Prostate gland (tissue), 2 donors: ENCODE data around the gene APOLD1. TPM values are rescaled to one million over a fixed set of nuclear protein-coding genes. Genes with fewer than 3 reads are reported as not detected.

Source experiments
- DNase-seq: peaks from one replicate; pipeline ENCODE4 v3.0.0-alpha.2; 2019; ENCODE audit warnings: low spot score
- H3K27ac ChIP-seq, 2 donors: fragments of 200-600 bp; sonication (generic); 2 replicates each; pipeline ENCODE4 v1.5.1; 2017 to 2019
- H3K27me3 ChIP-seq: fragments of 200-600 bp; sonication (generic); replicated peaks from 2 replicates; pipeline ENCODE4 v1.5.1; 2019; ENCODE audit not compliant: insufficient read depth
- H3K36me3 ChIP-seq, 2 donors: fragments of 200-600 bp; sonication (generic); 1 replicate in 1 of 2; 2 replicates in 1 of 2; pipeline versions ENCODE4 v1.5.1 to v1.8.1; 2017 to 2019
- H3K4me1 ChIP-seq: fragments of 200-600 bp; sonication (generic); replicated peaks from 2 replicates; pipeline ENCODE4 v1.5.1; 2019
- H3K4me3 ChIP-seq, 2 donors: fragments of 200-600 bp; sonication (generic); 2 replicates each; pipeline ENCODE4 v1.5.1; 2017 to 2019
- H3K9me3 ChIP-seq: fragments of 200-600 bp; sonication (generic); 2 replicates; pipeline ENCODE4 v1.5.1; 2017
- POLR2A ChIP-seq: fragments of 450-650 bp; IDR thresholded peaks from one replicate; pipeline ENCODE4 v1.6.1; 2016; ENCODE audit warnings: antibody characterized with exemption, mild to moderate bottlenecking
- POLR2AphosphoS5 ChIP-seq: sonication (generic); formaldehyde crosslinking; IDR thresholded peaks from one replicate; pipeline ENCODE4 v1.6.1; 2017; ENCODE audit warnings: antibody characterized with exemption
- WGBS: methylation state at CpG from one replicate; pipeline ENCODE4 v1.1.5; 2018; 5-methylcytosine and 5-hydroxymethylcytosine counted together
- intact Hi-C: fragments of 100-400 bp; cut with DNase I; formaldehyde crosslinking; loops from one replicate; pipeline ENCODE4 v1.14.2; 2022
- total RNA-seq, 2 donors: library from RNA; depleted of rRNA; stranded (reverse); fragments of >200 nt; gene quantifications; one replicate each; pipeline ENCODE4 v1.1.0, GENCODE V29; 2016
- TF ChIP-seq, protein P1 (sequence below), 4 experiments: fragments of 200-600 bp in 2 of 4; fragments of 450-650 bp in 2 of 4; sonication (generic) in 2 of 4; IDR thresholded peaks; 1 replicate in 3 of 4; 2 replicates in 1 of 4; pipeline ENCODE4 v1.5.1; 2016 to 2019; ENCODE audit warnings: antibody characterized with exemption in 4 of 4, mild to moderate bottlenecking in 2 of 4, moderate library complexity in 2 of 4

The APOLD1 gene
- total RNA-seq, 2 donors from 2014 or later: 10.7 to 16.1 TPM

DNA sequence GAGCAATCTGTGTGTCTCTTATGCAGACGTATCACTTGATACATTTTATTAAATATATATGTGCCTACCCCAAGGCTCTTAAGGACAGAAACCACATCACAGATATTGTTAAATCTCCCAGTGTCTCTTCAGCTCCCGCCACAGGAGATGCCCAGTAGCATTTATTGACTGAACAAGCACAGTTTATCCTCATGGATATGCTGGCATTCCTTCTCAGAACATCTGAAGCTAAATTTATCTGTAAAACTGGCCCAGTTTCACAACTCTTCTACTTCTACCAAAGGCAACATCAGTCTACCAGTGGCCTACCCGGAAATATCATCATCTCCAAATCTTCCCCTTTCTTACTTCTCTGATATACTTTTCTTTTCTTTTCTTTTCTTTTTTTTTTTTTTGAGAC lies 10.7 kb downstream of the APOLD1 start:
- no peak for DNase-seq
- H3K27ac ChIP-seq: no peak overlapping the region
- H3K9me3 ChIP-seq: no peaks in the 10 kb centered on the region
- 75% methylated on average over 3 of the region's 3 CpGs for WGBS
- H3K27me3 ChIP-seq: no peaks in the 10 kb centered on the region
- TF ChIP-seq POLR2A (no peak), POLR2AphosphoS5 (no peak)
- TF ChIP-seq, protein P1, sequence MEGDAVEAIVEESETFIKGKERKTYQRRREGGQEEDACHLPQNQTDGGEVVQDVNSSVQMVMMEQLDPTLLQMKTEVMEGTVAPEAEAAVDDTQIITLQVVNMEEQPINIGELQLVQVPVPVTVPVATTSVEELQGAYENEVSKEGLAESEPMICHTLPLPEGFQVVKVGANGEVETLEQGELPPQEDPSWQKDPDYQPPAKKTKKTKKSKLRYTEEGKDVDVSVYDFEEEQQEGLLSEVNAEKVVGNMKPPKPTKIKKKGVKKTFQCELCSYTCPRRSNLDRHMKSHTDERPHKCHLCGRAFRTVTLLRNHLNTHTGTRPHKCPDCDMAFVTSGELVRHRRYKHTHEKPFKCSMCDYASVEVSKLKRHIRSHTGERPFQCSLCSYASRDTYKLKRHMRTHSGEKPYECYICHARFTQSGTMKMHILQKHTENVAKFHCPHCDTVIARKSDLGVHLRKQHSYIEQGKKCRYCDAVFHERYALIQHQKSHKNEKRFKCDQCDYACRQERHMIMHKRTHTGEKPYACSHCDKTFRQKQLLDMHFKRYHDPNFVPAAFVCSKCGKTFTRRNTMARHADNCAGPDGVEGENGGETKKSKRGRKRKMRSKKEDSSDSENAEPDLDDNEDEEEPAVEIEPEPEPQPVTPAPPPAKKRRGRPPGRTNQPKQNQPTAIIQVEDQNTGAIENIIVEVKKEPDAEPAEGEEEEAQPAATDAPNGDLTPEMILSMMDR (IDR thresholded peaks at IDR 0.05): no peak
- intact Hi-C loops: no loop called here
- peaks cover 3% of the 10 kb centered on the region for H3K4me1 ChIP-seq
- no peak overlapping the region for H3K4me3 ChIP-seq
- H3K36me3 ChIP-seq: no peaks in the 10 kb centered on the region

DNA sequence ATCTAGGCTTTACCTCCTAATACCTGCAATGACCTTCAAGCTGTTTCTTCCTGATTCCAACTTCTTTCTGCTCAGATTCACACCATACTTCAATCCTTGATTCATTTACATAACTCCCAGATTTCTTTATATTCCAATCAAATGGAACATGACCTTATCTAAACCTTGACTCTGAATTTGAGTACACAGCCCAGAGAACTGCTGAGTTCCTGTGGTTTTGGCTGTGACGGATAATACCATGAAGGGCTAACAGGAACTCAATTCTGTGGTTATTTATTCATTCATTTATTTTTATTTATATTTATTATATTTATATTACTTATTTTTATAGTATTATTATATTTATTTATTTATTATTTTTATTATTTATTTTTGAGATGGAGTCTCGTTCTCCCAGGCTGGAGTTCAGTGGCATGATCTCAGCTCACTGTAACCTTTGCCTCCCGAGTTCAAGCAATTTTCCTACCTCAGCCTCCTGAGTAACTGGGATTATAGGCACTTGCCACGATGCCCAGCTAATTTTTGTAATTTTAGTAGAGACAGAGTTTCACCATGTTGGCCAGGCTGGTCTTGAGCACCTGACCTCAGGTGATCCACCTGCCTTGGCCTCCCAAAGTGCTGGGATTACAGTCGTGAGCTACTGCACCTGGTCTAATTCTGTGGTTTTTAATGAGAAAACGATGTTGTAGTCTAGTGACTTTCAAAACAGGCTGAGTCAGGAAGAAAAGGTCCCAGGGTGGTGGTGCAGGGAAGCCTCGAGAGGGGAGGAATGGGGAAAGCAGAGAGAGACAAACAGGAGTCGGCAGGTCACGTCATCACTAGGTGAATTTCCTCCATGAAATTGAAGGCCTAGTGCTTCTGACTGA lies 11.7 kb downstream of the APOLD1 start:
- intact Hi-C loops: no loop called here
- Histone ChIP-seq H3K36me3 (no peaks in the 10 kb centered on the region), H3K9me3 (no peaks in the 10 kb centered on the region), H3K4me1 (no peaks in the 10 kb centered on the region), H3K4me3 (no peak overlapping the region), H3K27me3 (no peaks in the 10 kb centered on the region), H3K27ac (no peak overlapping the region)
- TF ChIP-seq POLR2A (no peak), POLR2AphosphoS5 (no peak)
- TF ChIP-seq, protein P1 (IDR thresholded peaks at IDR 0.05): no peak
- DNase-seq: no peak
- 90% methylated on average over 9 of the region's 9 CpGs for WGBS

- Histone ChIP-seq H3K9me3 (no peaks in the 10 kb centered on the region), H3K4me3 (no peak overlapping the region), H3K27ac (no peak overlapping the region), H3K4me1 (no peaks in the 10 kb centered on the region), H3K27me3 (no peaks in the 10 kb centered on the region), H3K36me3 (no peaks in the 10 kb centered on the region)
- intact Hi-C loops: no loop called here
- DNase-seq: no peak
- 92% methylated on average over 3 of the region's 3 CpGs for WGBS
- TF ChIP-seq, protein P1 (IDR thresholded peaks at IDR 0.05): no peak
- TF ChIP-seq POLR2AphosphoS5 (no peak), POLR2A (no peak)
Measured at GRCh38 chr12:12797794-12798152, 12.3 kb downstream of the APOLD1 start.

DNA sequence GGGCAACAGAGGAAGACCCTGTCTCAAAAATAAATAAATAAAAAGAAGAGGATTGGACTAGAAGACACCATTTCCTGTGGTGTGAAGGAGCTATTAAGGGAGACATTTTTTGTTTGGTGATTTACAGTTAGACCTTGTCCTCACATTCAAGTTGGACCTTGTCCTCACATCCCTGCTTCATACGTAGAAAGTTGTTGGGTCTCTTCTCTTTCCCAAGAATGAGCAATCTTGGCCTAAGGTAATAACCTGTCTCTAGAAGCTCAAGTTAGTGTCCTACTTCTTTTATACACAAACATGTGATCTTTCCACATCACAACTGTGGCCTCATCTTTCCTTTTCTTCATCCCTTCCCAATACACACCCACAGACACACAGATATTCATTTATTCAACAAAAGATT lies 13.0 kb downstream of the APOLD1 start:
- Histone ChIP-seq H3K27me3 (no peaks in the 10 kb centered on the region), H3K4me3 (no peak overlapping the region), H3K36me3 (no peaks in the 10 kb centered on the region), H3K27ac (no peak overlapping the region), H3K4me1 (no peaks in the 10 kb centered on the region), H3K9me3 (no peaks in the 10 kb centered on the region)
- 97% methylated on average over 1 of the region's 1 CpG for WGBS
- intact Hi-C loops: no loop called here
- no peak for DNase-seq
- TF ChIP-seq POLR2A: no peak
- TF ChIP-seq, protein P1 (IDR thresholded peaks at IDR 0.05): no peak
- TF ChIP-seq POLR2AphosphoS5: no peak
